Measurements from ENCODE around the gene APP. TPM values are rescaled to one million over a fixed set of nuclear protein-coding genes. Genes with fewer than 3 reads are reported as not detected.

Gene APP
- total RNA-seq, 1 experiment from 2014 or later = 531 TPM

- H3K27ac ChIP-seq (ENCODE audit: low read depth, low read length, poor library complexity, severe bottlenecking) = no peak overlapping the region
Observed at GRCh38 chr21:26117972-26118367, 52.6 kb downstream of the APP start.

DNA sequence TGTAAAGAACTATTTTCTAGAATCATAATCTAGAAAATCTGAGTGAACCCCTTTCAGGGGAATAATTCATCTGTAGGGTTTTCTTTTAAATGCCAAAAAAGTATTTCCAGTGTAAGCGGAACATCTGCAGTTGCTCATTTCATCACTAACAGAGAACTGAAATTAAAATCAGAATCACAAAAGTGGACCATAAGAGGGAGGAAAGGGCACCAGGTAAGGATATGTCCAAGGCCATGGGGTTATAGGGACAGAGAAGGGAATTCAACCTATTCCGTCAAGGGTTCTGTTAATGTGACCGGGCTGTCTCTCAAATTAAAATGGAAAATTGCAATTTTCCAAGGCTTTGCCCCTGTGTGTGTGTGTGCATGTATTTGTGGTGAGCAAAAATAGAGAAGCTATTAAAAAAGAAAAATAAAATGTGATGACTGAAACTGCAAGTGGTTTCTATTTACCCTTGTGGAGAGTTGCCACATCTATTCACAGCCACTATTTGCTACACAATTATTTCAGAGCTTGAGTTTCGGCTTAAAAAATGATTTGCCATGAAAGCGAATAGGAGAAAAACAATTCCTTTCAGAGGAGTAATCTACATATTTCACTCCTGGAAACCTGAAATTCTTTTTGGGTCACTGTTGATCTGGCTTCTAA lies 53.1 kb downstream of the APP start:
- Histone ChIP-seq H3K4me1 (ENCODE audit: insufficient read depth, low read length, poor library complexity, severe bottlenecking) (peaks cover 84% of the 10 kb centered on the region), H3K27me3 (replicated peaks; ENCODE audit: insufficient read depth, low read depth, low read length, poor library complexity) (no peaks in the 10 kb centered on the region), H3K36me3 (ENCODE audit: insufficient read depth, low read length, poor library complexity, severe bottlenecking) (no peaks in the 10 kb centered on the region), H3K4me3 (ENCODE audit: low read depth, low read length, poor library complexity, severe bottlenecking) (no peak overlapping the region), H3K9me3 (ENCODE audit: low read depth, low read length, poor library complexity, severe bottlenecking) (no peaks in the 10 kb centered on the region), H3K27ac (ENCODE audit: low read depth, low read length, poor library complexity, severe bottlenecking) (peak overlapping the region; percentile 61)
- DNase-seq (ENCODE audit: low spot score) = no peak
- ChIA-PET POLR2A (ENCODE audit: low non-redundant PET) (no interaction called here), CTCF (interaction anchor here (1.1 kb wide), 1 partner anchor 51 kb away, joined by 4 read pairs; no protein-coding TSS in a partner anchor)
- no TSS peak for BruUV-seq (replicated peaks)
- intact Hi-C loops (cut with micrococcal nuclease; ENCODE audit: unreplicated experiment) = no loop called here
- TF ChIP-seq, protein P1, sequence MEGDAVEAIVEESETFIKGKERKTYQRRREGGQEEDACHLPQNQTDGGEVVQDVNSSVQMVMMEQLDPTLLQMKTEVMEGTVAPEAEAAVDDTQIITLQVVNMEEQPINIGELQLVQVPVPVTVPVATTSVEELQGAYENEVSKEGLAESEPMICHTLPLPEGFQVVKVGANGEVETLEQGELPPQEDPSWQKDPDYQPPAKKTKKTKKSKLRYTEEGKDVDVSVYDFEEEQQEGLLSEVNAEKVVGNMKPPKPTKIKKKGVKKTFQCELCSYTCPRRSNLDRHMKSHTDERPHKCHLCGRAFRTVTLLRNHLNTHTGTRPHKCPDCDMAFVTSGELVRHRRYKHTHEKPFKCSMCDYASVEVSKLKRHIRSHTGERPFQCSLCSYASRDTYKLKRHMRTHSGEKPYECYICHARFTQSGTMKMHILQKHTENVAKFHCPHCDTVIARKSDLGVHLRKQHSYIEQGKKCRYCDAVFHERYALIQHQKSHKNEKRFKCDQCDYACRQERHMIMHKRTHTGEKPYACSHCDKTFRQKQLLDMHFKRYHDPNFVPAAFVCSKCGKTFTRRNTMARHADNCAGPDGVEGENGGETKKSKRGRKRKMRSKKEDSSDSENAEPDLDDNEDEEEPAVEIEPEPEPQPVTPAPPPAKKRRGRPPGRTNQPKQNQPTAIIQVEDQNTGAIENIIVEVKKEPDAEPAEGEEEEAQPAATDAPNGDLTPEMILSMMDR (conservative IDR thresholded peaks at IDR 0.05; ENCODE audit: low read depth, low read length) = no peak
- TF ChIP-seq EZH2 (IDR thresholded peaks at IDR 0.05; ENCODE audit: borderline replicate concordance, low read depth, low read length, poor library complexity, severe bottlenecking) = no peak

More at GRCh38 chr21:26117972-26118367, 52.6 kb downstream of the APP start:
- Histone ChIP-seq H3K9me3 (ENCODE audit: low read depth, low read length, poor library complexity, severe bottlenecking) (no peaks in the 10 kb centered on the region), H3K27me3 (replicated peaks; ENCODE audit: insufficient read depth, low read depth, low read length, poor library complexity) (no peaks in the 10 kb centered on the region), H3K36me3 (ENCODE audit: insufficient read depth, low read length, poor library complexity, severe bottlenecking) (no peaks in the 10 kb centered on the region), H3K4me3 (ENCODE audit: low read depth, low read length, poor library complexity, severe bottlenecking) (no peak overlapping the region), H3K4me1 (ENCODE audit: insufficient read depth, low read length, poor library complexity, severe bottlenecking) (peaks cover 79% of the 10 kb centered on the region)
- POLR2A ChIA-PET (ENCODE audit: low non-redundant PET) = no interaction called here
- intact Hi-C loops (cut with micrococcal nuclease; ENCODE audit: unreplicated experiment) = no loop called here
- no peak for DNase-seq (ENCODE audit: low spot score)
- no TSS peak for BruUV-seq (replicated peaks)
- no peak for TF ChIP-seq EZH2 (IDR thresholded peaks at IDR 0.05; ENCODE audit: borderline replicate concordance, low read depth, low read length, poor library complexity, severe bottlenecking)
- CTCF ChIA-PET = no interaction called here

DNA sequence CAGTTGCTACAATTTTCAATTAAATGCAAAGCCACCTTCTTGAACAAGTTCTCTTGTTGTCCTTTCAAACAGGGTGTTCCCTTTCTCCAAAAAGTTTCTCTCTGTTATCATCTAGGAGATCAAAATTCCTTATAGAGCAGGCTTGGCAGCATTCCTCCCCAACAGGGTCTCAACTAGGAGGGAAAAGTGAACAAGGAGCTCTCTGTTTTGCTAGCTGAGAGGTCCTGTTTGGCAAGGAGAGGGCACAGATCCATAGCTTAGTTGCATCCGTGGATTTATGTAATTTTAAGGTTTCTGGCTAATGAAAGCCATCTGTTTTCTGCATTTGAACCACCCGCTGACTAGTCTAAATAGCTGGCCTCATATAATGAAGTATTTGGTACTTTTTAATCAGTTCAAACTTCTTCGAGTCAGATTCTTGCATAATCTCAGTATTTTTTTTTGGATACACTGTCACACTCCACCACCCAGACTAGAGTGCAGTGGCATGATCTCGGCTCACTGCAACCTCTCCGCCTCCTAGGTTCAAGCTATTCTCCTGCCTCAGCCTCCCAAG lies 54.0 kb downstream of the APP start:
- BruUV-seq (replicated peaks) = no TSS peak
- Histone ChIP-seq H3K36me3 (ENCODE audit: insufficient read depth, low read length, poor library complexity, severe bottlenecking) (peaks cover 1% of the 10 kb centered on the region), H3K27ac (ENCODE audit: low read depth, low read length, poor library complexity, severe bottlenecking) (peak overlapping the region; percentile 61), H3K4me3 (ENCODE audit: low read depth, low read length, poor library complexity, severe bottlenecking) (no peak overlapping the region), H3K27me3 (replicated peaks; ENCODE audit: insufficient read depth, low read depth, low read length, poor library complexity) (no peaks in the 10 kb centered on the region), H3K9me3 (ENCODE audit: low read depth, low read length, poor library complexity, severe bottlenecking) (no peaks in the 10 kb centered on the region), H3K4me1 (ENCODE audit: insufficient read depth, low read length, poor library complexity, severe bottlenecking) (peaks cover 91% of the 10 kb centered on the region)
- TF ChIP-seq EZH2 (IDR thresholded peaks at IDR 0.05; ENCODE audit: borderline replicate concordance, low read depth, low read length, poor library complexity, severe bottlenecking) = no peak
- TF ChIP-seq, protein P1 (conservative IDR thresholded peaks at IDR 0.05; ENCODE audit: low read depth, low read length) = no peak
- CTCF ChIA-PET = interaction anchor here (1.1 kb wide), 1 partner anchor 52 kb away, joined by 4 read pairs; no protein-coding TSS in a partner anchor
- peak; percentile 87 for DNase-seq (ENCODE audit: low spot score)
- intact Hi-C loops (cut with micrococcal nuclease; ENCODE audit: unreplicated experiment) = no loop called here
- POLR2A ChIA-PET (ENCODE audit: low non-redundant PET) = no interaction called here

Measured in A673 (cell line).